Liver (tissue), 3 donors: ENCODE data around the gene OR5I1.
A peak's percentile ranks its signal among the peaks of the same experiment; 100 is the strongest.

Experiments used
- ATF3 ChIP-seq: IDR thresholded peaks from 2 replicates; pipeline ENCODE4 v1.6.1; 2016; ENCODE audit warnings: antibody characterized with exemption
- CTCF ChIP-seq: fragments of 150-350 bp; IDR thresholded peaks from 2 replicates; pipeline ENCODE4 v1.5.1; 2017; ENCODE audit warnings: improper control_type of control experiment, low read depth, low read length; ENCODE audit not compliant: missing input control
- EGR1 ChIP-seq, 2 donors: IDR thresholded peaks; 2 replicates each; pipeline ENCODE4 v1.6.1; 2016 to 2018; ENCODE audit warnings: antibody characterized with exemption in 2 of 2, low read depth in 2 of 2
- GABPA ChIP-seq, 2 donors: IDR thresholded peaks in 1 of 2; conservative IDR thresholded peaks in 1 of 2; 2 replicates each; pipeline ENCODE4 v1.6.1; 2016; ENCODE audit warnings: antibody characterized with exemption in 2 of 2, mild to moderate bottlenecking in 1 of 2, moderate library complexity in 1 of 2
- HNF4A ChIP-seq, 2 donors: conservative IDR thresholded peaks; 2 replicates each; pipeline ENCODE4 v1.6.1; 2016; ENCODE audit warnings: antibody characterized with exemption in 2 of 2, mild to moderate bottlenecking in 2 of 2
- JUND ChIP-seq, 2 donors: IDR thresholded peaks; 2 replicates each; pipeline ENCODE4 v1.6.1; 2016; ENCODE audit warnings: antibody characterized with exemption in 2 of 2
- MAX ChIP-seq: IDR thresholded peaks from 2 replicates; pipeline ENCODE4 v1.6.1; 2016; ENCODE audit warnings: antibody characterized with exemption
- RAD21 ChIP-seq, 2 donors: IDR thresholded peaks; 2 replicates each; pipeline ENCODE4 v1.6.1; 2016; ENCODE audit warnings: antibody characterized with exemption in 2 of 2, mild to moderate bottlenecking in 2 of 2
- REST ChIP-seq: IDR thresholded peaks from 2 replicates; pipeline ENCODE4 v1.6.1; 2016; ENCODE audit warnings: antibody characterized with exemption, mild to moderate bottlenecking
- SP1 ChIP-seq: IDR thresholded peaks from 2 replicates; pipeline ENCODE4 v1.6.1; 2018; ENCODE audit warnings: antibody characterized with exemption, mild to moderate bottlenecking
- TAF1 ChIP-seq: conservative IDR thresholded peaks from 2 replicates; pipeline ENCODE4 v1.6.1; 2016; ENCODE audit warnings: antibody characterized with exemption, mild to moderate bottlenecking
- YY1 ChIP-seq: IDR thresholded peaks from 2 replicates; pipeline ENCODE4 v1.6.1; 2016; ENCODE audit warnings: antibody characterized with exemption, mild to moderate bottlenecking
- ZBTB33 ChIP-seq: IDR thresholded peaks from 2 replicates; pipeline ENCODE4 v1.6.1; 2016; ENCODE audit warnings: antibody characterized with exemption
- donor health status: healthy.
- donor health status: healthy.

- TF ChIP-seq JUND (IDR thresholded peaks at IDR 0.05) (no peak), MAX (no peak), ZBTB33 (no peak), TAF1 (no peak), CTCF (peak; percentile 40), REST (no peak), EGR1 (IDR thresholded peaks at IDR 0.05; ENCODE audit: low read depth in 2 of 2) (no peak), RAD21 (IDR thresholded peaks at IDR 0.05) (peak; percentile 70 to 71), SP1 (no peak), GABPA (IDR thresholded peaks at IDR 0.05 in 1 of 2, conservative IDR thresholded peaks at IDR 0.05 in 1 of 2) (no peak), ATF3 (no peak), HNF4A (conservative IDR thresholded peaks at IDR 0.05) (no peak), YY1 (no peak)
Measured at GRCh38 chr11:55942785-55943392, 6.7 kb upstream of the OR5I1 start.
